ENCODE results near the gene RAX2. TPM values are rescaled to one million over a fixed set of nuclear protein-coding genes. Genes with fewer than 3 reads are reported as not detected.

RAX2 gene
- total and polyA plus RNA-seq, 4 experiments from 2014 or later: not detected

DNA sequence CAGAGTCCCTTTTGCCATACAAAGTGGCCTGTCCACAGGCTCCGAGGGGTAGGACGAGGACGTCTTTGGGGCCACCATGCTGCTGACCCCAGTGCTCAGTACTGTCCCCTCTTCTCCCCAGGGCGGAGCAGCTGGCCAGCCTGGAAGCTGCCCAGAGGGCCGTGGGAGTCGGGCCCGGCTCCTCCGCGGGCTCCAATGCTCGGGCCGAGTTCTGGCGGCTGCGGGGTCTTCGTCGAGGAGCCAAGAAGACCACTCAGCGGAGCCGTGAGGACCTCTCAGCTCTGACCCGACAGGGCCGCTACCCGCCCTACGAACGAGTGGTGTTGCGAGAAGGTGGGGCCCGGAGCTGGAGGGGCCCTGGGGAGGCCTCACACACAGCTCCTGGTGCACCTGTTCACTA, 31.6 kb downstream of the RAX2 start:
- DNase-seq: peak in 1 of 5 donors; percentile 5
- peaks cover 13% of the 10 kb centered on the region for H3K4me1 ChIP-seq (ENCODE audit: insufficient read depth, low read length)
- Mint-ChIP-seq H3K27ac (no peak overlapping the region), H3K27me3 (no peaks in the 10 kb centered on the region), H3K4me3 (no peak overlapping the region), H3K36me3 (peaks cover 7 to 19% of the 10 kb centered on the region in 2 donors), H3K4me1 (peaks cover 5 to 19% (median 10%) of the 10 kb centered on the region in 4 donors), H3K9me3 (no peaks in the 10 kb centered on the region)
- H3K9me3 ChIP-seq (ENCODE audit: control insufficient read depth in 1 of 2, low read length in 2 of 2): no peaks in the 10 kb centered on the region
- intact Hi-C loops (cut with micrococcal nuclease): no loop called here
- CTCF ChIA-PET (ENCODE audit: partially characterized antibody): interaction anchor here (1.5 to 1.8 kb wide), 2 partner anchors 12 to 109 kb away, joined by 4 to 5 read pairs; no protein-coding TSS in a partner anchor
- H3K36me3 ChIP-seq (ENCODE audit: insufficient read depth, low read length): no peaks in the 10 kb centered on the region
- POLR2A ChIA-PET (ENCODE audit: partially characterized antibody): interaction anchor here (0.9 to 3.7 kb wide), 5 partner anchors 14 to 22 kb away, joined by 3 to 28 read pairs (median 3); partner anchors contain the start of genes APBA3 and MRPL54
- H3K27me3 ChIP-seq (ENCODE audit: insufficient read depth, low read length): no peaks in the 10 kb centered on the region
- no peak overlapping the region for H3K4me3 ChIP-seq (ENCODE audit: low read length in 2 of 2)
- no peak overlapping the region for H3K27ac ChIP-seq (ENCODE audit: low read depth, low read length)

DNA sequence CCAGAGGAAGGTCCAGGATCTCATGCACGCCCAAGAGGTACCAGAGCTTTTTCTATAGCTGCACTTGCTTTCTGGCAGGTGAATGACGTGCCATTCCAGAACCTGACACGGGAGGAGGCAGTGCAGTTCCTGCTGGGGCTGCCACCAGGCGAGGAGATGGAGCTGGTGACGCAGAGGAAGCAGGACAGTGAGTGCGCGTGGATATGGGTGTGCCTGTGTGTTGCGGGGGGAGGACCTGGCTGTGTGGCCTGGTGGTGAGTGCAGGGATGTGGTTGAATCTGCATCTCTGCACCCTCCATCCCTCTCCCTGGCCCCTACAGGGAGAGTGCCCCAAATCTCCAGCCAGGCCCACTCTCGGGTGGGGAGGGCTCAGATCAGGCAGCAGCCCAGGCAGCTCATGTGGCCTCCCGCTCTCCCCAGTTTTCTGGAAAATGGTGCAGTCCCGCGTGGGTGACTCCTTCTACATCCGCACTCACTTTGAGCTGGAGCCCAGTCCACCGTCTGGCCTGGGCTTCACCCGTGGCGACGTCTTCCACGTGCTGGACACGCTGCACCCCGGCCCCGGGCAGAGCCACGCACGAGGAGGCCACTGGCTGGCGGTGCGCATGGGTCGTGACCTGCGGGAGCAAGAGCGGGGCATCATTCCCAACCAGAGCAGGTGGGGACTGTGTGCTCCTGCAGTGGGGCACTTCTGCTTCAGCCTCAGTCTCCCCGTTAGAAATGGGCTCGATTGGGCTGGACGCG, 33.4 kb downstream of the RAX2 start:
- Histone ChIP-seq H3K4me1 (ENCODE audit: insufficient read depth, low read length) (peaks cover 13% of the 10 kb centered on the region), H3K4me3 (ENCODE audit: low read length in 2 of 2) (no peak overlapping the region), H3K27ac (ENCODE audit: low read depth, low read length) (no peak overlapping the region), H3K36me3 (ENCODE audit: insufficient read depth, low read length) (no peaks in the 10 kb centered on the region), H3K9me3 (ENCODE audit: control insufficient read depth in 1 of 2, low read length in 2 of 2) (no peaks in the 10 kb centered on the region), H3K27me3 (ENCODE audit: insufficient read depth, low read length) (no peaks in the 10 kb centered on the region)
- Mint-ChIP-seq H3K36me3 (peaks cover 8 to 16% of the 10 kb centered on the region in 2 donors), H3K4me1 (peaks cover 5 to 19% (median 10%) of the 10 kb centered on the region in 4 donors), H3K4me3 (peak overlapping the region in 3 of 8 donors; percentile 7 to 76 (median 38)), H3K27ac (peak overlapping the region in 6 of 7 donors; percentile 57 to 90 (median 84)), H3K27me3 (no peaks in the 10 kb centered on the region), H3K9me3 (no peaks in the 10 kb centered on the region)
- POLR2A ChIA-PET (ENCODE audit: partially characterized antibody): interaction anchor here (0.6 to 3.7 kb wide), 5 partner anchors 9 to 222 kb away, joined by 3 to 28 read pairs (median 3); partner anchors contain the start of genes APBA3 and MRPL54
- intact Hi-C loops (cut with micrococcal nuclease): no loop called here
- peak in 1 of 5 donors; percentile 13 for DNase-seq
- CTCF ChIA-PET (ENCODE audit: partially characterized antibody): interaction anchor here (1.5 to 1.8 kb wide), 2 partner anchors 11 to 111 kb away, joined by 4 to 5 read pairs; no protein-coding TSS in a partner anchor

DNA sequence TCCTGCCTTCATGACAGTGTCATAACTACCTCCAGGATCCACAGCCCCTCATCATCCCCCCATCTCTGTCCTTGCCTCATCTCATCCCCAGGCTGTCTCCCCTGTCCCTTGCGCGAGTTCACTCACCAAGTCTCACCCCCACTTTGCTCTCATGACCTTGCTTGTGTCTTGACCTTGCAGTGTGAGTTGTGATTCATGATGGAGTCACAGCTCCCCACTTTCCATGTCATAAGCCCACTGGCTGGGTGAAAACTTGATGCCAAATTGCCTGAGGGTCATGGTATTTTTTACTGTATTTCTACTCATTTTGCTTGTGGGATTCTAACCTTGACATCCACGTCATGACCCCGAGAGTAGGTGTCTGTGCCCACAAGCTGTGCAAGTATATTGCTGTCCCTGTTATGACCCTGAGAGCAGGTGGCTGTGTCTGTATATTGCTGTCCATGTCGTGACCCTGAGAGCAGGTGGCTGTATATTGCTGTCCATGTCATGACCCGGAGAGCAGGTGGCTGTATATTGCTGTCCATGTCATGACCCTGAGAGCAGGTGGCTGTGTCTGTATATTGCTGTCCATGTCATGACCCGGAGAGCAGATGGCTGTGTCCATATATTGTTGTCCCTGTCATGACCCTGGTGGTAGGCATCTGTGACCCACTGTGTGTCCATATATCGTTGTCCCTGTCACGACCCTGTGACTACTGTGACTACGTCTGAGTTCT, 34.4 kb downstream of the RAX2 start:
- no peaks in the 10 kb centered on the region for H3K27me3 Mint-ChIP-seq
- Histone ChIP-seq H3K9me3 (ENCODE audit: control insufficient read depth in 1 of 2, low read length in 2 of 2) (no peaks in the 10 kb centered on the region), H3K27ac (ENCODE audit: low read depth, low read length) (no peak overlapping the region), H3K36me3 (ENCODE audit: insufficient read depth, low read length) (no peaks in the 10 kb centered on the region), H3K4me3 (ENCODE audit: low read length in 2 of 2) (no peak overlapping the region), H3K4me1 (ENCODE audit: insufficient read depth, low read length) (peaks cover 13% of the 10 kb centered on the region), H3K27me3 (ENCODE audit: insufficient read depth, low read length) (no peaks in the 10 kb centered on the region)
- intact Hi-C loops (cut with micrococcal nuclease): no loop called here
- ChIA-PET POLR2A (ENCODE audit: partially characterized antibody) (interaction anchor here (1.4 to 3.7 kb wide), 2 partner anchors 24 to 25 kb away, joined by 3 to 28 read pairs; partner anchors contain the start of genes APBA3 and MRPL54), CTCF (ENCODE audit: partially characterized antibody) (no interaction called here)
- H3K4me1 Mint-ChIP-seq: peaks cover 5 to 19% (median 10%) of the 10 kb centered on the region in 4 donors
- peak in 1 of 5 donors; percentile 12 for DNase-seq
- H3K9me3 Mint-ChIP-seq: no peaks in the 10 kb centered on the region
- H3K27ac Mint-ChIP-seq: peak overlapping the region in 4 of 7 donors; percentile 0 to 53 (median 44)
- H3K36me3 Mint-ChIP-seq: peaks cover 8 to 11% of the 10 kb centered on the region in 2 donors
- no peak overlapping the region for H3K4me3 Mint-ChIP-seq

DNA sequence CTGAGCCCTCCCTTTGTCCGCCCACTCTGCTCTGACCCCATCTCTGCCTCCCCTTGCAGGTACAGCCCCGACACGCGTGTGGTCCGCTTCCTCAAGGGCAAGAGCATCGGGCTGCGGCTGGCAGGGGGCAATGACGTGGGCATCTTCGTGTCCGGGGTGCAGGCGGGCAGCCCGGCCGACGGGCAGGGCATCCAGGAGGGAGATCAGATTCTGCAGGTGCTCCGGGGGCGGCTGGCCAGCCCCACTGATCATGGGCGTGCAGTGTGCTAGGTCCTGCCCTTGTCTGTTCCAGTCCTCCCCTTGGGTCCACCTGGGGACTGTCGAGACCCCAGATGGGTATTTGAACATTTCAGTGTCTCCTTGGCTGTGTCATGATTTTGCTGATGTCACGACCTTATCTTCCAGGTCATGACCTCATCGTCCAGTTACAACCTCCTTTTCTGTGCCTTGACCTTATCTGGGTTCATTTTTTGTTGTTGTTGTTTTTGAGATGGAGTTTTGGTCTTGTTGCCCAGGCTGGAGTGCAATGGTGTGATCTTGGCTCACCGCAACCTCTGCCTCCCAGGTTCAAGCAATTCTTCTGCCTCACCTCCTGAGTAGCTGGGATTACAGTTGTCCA, 35.8 kb downstream of the RAX2 start:
- no peak overlapping the region for H3K27ac ChIP-seq (ENCODE audit: low read depth, low read length)
- ChIA-PET POLR2A (ENCODE audit: partially characterized antibody) (interaction anchor here (1.4 kb wide), 1 partner anchor 26 kb away, joined by 3 read pairs; the partner anchor contains the start of gene MRPL54), CTCF (ENCODE audit: partially characterized antibody) (no interaction called here)
- peak in 1 of 5 donors; percentile 13 for DNase-seq
- Mint-ChIP-seq H3K27ac (no peak overlapping the region), H3K4me3 (no peak overlapping the region), H3K4me1 (peaks cover 5 to 19% (median 10%) of the 10 kb centered on the region in 4 donors), H3K27me3 (no peaks in the 10 kb centered on the region), H3K36me3 (peaks cover 8 to 11% of the 10 kb centered on the region in 2 donors), H3K9me3 (no peaks in the 10 kb centered on the region)
- peaks cover 13% of the 10 kb centered on the region for H3K4me1 ChIP-seq (ENCODE audit: insufficient read depth, low read length)
- H3K36me3 ChIP-seq (ENCODE audit: insufficient read depth, low read length): no peaks in the 10 kb centered on the region
- intact Hi-C loops (cut with micrococcal nuclease): no loop called here
- H3K4me3 ChIP-seq (ENCODE audit: low read length in 2 of 2): no peak overlapping the region
- H3K27me3 ChIP-seq (ENCODE audit: insufficient read depth, low read length): no peaks in the 10 kb centered on the region
- H3K9me3 ChIP-seq (ENCODE audit: control insufficient read depth in 1 of 2, low read length in 2 of 2): no peaks in the 10 kb centered on the region

DNA sequence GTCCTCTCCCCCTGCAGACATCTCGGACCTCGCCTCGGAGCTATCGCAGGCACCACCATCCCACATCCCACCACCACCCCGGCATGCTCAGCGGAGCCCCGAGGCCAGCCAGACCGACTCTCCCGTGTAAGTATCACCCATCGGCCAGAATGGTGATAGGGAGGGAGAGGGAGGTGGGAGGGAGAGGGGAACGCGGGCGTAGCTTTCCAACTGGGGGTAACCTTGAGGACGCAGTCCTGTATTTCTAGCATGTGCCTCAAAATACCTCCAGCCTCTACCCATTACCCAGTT, 37.8 kb downstream of the RAX2 start:
- Mint-ChIP-seq H3K36me3 (peaks cover 10 to 14% of the 10 kb centered on the region in 2 donors), H3K27me3 (no peaks in the 10 kb centered on the region), H3K4me1 (peaks cover 4 to 12% (median 5%) of the 10 kb centered on the region in 4 donors), H3K27ac (no peak overlapping the region), H3K4me3 (no peak overlapping the region), H3K9me3 (no peaks in the 10 kb centered on the region)
- intact Hi-C loops (cut with micrococcal nuclease): no loop called here
- Histone ChIP-seq H3K4me3 (ENCODE audit: low read length in 2 of 2) (no peak overlapping the region), H3K9me3 (ENCODE audit: control insufficient read depth in 1 of 2, low read length in 2 of 2) (no peaks in the 10 kb centered on the region), H3K27me3 (ENCODE audit: insufficient read depth, low read length) (no peaks in the 10 kb centered on the region), H3K4me1 (ENCODE audit: insufficient read depth, low read length) (peaks cover 7% of the 10 kb centered on the region), H3K27ac (ENCODE audit: low read depth, low read length) (no peak overlapping the region), H3K36me3 (ENCODE audit: insufficient read depth, low read length) (no peaks in the 10 kb centered on the region)
- ChIA-PET POLR2A (ENCODE audit: partially characterized antibody) (no interaction called here), CTCF (ENCODE audit: partially characterized antibody) (no interaction called here)
- DNase-seq: peak in 1 of 5 donors; percentile 3

DNA sequence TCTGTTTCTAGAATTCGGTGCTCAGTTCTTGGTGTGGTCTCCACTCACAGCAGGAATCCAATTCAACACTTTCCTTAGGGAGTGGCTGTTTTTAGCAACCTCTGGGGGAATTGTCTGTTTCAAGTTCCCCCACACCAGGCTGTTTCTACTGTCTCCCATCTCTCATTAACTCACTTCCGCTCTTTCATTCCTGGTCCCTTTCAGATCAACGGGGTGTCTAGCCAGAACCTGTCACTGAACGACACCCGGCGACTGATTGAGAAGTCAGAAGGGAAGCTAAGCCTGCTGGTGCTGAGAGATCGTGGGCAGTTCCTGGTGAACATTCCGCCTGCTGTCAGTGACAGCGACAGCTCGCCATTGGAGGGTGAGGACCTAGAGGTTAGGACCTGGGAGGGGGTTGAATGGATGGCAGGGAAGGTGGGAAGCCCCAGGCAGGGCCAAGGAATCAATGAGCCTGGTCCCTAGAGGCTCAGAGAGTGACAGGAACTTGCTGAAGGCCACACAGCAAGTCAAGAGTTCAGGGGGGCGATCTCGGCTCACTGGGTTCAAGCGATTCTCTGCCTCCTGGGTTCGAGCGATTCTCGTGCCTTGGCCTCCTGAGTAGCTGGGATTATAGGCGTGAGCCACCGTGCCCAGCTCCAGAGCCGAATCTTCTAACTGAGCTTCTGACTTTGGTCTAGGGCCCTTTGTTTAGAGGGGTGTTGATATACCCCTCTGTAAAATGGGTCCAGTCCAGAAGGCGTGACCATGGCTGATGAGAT, 38.3 kb downstream of the RAX2 start:
- H3K36me3 Mint-ChIP-seq: peaks cover 12 to 14% of the 10 kb centered on the region in 2 donors
- H3K27ac Mint-ChIP-seq: peak overlapping the region in 4 of 7 donors; percentile 0 to 84 (median 24)

More for the DNA sequence above, 38.3 kb downstream of the RAX2 start:
- Histone ChIP-seq H3K27me3 (ENCODE audit: insufficient read depth, low read length) (no peaks in the 10 kb centered on the region), H3K4me3 (ENCODE audit: low read length in 2 of 2) (no peak overlapping the region), H3K4me1 (ENCODE audit: insufficient read depth, low read length) (peaks cover 4% of the 10 kb centered on the region), H3K9me3 (ENCODE audit: control insufficient read depth in 1 of 2, low read length in 2 of 2) (no peaks in the 10 kb centered on the region), H3K27ac (ENCODE audit: low read depth, low read length) (no peak overlapping the region), H3K36me3 (ENCODE audit: insufficient read depth, low read length) (no peaks in the 10 kb centered on the region)
- Mint-ChIP-seq H3K4me1 (peaks cover 0 to 7% (median 3%) of the 10 kb centered on the region in 4 donors), H3K4me3 (no peak overlapping the region), H3K27me3 (no peaks in the 10 kb centered on the region), H3K9me3 (no peaks in the 10 kb centered on the region)
- ChIA-PET POLR2A (ENCODE audit: partially characterized antibody) (no interaction called here), CTCF (ENCODE audit: partially characterized antibody) (interaction anchor here (0.5 kb wide), 1 partner anchor 8 kb away, joined by 4 read pairs; no protein-coding TSS in a partner anchor)
- intact Hi-C loops (cut with micrococcal nuclease): no loop called here
- peak in 1 of 5 donors; percentile 5 for DNase-seq

Measured in CD4-positive, alpha-beta memory T cell (primary cell).